GM13977 (cell line): ENCODE measurements around the gene CRYGA.

ENCODE experiments used
- DNase-seq: peaks from one replicate; pipeline ENCODE4 v3.0.0; 2012; ENCODE audit warnings: low spot score
- in situ Hi-C: fragments of 300-500 bp; cut with MboI; formaldehyde crosslinking; loops from one replicate; pipeline ENCODE4 v1.12.0; 2022; ENCODE audit warnings: low sequenced_read_pairs, low pct_unique_long_range_greater_than_20kb, mixed read lengths, inconsistent platforms; ENCODE audit not compliant: unreplicated experiment
- TF ChIP-seq, protein P1 (sequence below): IDR thresholded peaks from 2 replicates; pipeline ENCODE4 v1.5.1; 2012; ENCODE audit warnings: mild to moderate bottlenecking, control low read depth; ENCODE audit not compliant: insufficient read depth; ENCODE audit errors: extremely low read depth, missing control alignments

The CRYGA gene

DNA sequence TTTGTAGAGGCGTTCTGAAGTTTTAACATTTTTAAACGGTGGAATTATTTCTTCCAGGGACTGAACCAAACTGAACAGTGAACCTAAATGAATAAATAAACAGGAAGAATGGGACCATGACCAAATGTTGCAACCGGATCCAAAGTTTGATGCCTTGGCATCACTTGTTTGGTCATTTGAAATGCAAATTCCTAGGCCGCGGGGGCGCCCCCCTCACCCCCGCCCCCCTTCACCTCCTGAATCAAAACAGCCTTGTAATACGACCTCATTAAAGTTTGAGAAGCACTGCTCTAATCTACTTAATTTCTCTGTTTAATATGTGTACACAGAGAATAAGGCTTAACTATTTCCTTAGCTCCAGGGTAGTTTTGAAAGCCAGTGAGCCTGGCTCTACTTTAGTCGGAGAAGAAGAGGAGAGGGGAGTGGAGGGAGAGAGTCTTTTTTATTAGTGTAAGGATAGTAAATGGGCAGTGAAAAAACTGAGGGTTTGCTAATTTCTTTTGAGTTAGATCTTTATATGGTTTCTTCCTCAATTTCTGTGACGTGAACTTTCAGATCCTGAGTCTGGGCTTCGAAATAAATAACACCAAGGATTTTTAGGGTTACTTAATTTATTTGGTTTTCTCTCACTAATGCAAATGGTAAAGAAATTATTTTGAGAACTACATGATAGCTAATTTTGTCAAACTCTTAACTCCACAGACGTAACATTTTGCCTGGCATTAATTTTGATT lies 20.8 kb upstream of the CRYGA start:
- in situ Hi-C loops, result no loop called here
- no peak for DNase-seq
- TF ChIP-seq, protein P1, sequence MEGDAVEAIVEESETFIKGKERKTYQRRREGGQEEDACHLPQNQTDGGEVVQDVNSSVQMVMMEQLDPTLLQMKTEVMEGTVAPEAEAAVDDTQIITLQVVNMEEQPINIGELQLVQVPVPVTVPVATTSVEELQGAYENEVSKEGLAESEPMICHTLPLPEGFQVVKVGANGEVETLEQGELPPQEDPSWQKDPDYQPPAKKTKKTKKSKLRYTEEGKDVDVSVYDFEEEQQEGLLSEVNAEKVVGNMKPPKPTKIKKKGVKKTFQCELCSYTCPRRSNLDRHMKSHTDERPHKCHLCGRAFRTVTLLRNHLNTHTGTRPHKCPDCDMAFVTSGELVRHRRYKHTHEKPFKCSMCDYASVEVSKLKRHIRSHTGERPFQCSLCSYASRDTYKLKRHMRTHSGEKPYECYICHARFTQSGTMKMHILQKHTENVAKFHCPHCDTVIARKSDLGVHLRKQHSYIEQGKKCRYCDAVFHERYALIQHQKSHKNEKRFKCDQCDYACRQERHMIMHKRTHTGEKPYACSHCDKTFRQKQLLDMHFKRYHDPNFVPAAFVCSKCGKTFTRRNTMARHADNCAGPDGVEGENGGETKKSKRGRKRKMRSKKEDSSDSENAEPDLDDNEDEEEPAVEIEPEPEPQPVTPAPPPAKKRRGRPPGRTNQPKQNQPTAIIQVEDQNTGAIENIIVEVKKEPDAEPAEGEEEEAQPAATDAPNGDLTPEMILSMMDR, result no peak

DNA sequence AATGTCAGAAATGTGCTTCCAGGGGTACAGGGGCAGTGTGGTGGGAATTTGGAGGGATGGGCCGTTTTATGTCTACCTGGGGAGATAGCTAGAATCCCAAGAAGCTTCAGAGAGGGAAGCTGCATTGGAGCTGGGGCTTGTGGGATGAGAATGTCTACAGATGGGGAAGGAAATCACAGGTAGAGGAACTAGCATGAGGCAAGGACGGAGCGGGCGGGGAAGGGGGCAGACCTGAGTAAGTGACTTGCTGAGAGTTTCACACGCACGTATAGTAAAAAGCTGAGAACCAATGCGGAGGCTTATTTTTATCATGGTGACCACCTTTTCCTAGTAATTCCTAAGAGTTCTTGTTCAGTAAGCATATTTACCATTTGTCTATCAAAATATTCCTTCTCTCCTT lies 20.1 kb upstream of the CRYGA start:
- in situ Hi-C loops, result no loop called here
- TF ChIP-seq, protein P1, result no peak
- no peak for DNase-seq

DNA sequence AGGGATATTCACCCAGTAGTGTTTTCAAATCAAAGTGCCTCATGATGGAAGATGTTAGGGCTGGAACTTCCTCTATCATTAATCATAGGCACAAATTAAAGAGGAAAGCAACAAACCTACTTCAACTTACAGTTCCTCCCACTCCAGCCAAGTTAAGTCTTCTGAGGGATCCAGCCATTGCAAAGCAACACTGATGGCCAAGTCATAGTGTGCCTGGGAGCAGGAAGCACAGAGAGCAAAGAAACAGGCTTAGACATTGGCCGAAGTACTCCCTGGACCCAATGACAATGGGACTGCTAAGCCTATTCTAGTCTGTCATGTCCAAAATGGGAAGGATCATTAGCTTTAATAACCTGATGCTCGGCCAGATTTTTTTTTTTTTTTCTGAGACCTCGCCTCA lies 19.4 kb upstream of the CRYGA start:
- in situ Hi-C loops, result no loop called here
- TF ChIP-seq, protein P1, result no peak
- no peak for DNase-seq

DNA sequence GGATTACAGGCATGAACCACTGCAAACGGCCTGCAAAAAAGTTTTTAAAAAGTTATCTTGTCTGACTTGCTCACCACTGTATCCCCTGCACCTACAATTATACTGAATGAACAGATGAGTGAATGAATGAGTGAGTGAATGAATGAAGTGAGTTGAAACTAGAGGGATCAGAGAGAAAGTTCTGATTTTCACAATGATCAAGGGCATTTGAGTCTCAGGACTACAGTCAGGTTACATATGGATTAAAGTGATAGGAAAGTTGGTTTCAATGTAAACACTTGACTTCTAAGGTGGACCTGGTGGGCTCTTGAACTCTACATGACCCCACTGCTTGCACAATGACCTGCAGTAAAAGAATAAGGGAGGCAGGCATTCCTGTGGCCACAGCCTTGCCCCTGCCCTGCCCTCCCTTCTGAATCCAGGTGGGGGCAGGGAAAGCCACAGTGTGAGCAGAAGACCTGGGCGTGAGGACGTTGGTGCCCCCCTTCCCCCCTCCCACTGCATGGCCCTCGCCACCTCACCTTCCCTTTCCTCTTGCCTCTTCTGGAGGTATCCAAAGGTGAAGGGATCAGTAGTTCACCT lies 15.7 kb upstream of the CRYGA start:
- in situ Hi-C loops, result no loop called here
- DNase-seq, result no peak
- TF ChIP-seq, protein P1, result no peak

GRCh38 chr2:208175840-208176153 lies 12.4 kb upstream of the CRYGA start:
- in situ Hi-C loops, result no loop called here
- TF ChIP-seq, protein P1, result no peak
- DNase-seq, result no peak

DNA sequence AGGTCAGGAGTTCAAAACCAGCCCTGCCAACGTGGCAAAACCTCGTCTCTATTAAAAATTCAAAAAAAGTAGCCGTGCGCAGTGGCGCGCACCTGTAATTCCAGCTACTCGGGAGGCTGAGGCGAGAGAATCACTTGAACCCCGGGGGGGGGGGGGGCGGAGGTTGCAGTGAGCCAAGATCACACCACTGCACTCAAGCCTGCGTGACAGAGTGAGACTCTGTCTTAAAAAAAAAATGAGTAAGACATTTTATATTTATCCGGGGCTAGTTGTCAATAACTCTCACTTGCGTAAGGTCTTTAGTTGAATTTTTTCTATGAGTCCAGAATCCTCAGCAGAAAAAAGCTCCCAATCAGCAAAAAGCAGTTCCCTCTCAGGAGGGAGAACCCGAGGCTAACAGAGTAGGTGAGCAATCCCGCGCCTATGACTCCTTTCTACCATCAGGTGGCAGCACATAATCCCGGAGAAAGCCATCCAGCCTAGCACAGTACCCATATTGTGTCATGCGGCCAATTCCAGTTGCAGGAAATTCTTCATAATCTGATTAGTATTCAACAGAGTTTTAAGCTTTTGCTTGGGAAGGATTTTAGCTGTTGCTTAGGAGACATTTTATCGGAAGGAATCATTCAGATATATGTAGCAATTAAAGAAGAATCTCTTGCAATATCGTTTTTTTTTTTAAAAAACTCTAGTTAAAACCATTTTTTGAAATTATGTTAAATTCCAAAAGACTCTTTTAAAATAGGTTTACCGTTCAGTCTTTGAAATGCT lies 11.9 kb upstream of the CRYGA start:
- DNase-seq, result peak; percentile 79
- in situ Hi-C loops, result no loop called here
- TF ChIP-seq, protein P1, result peak; percentile 81
